GM21367 (cell line): ENCODE measurements around the gene SCFD2.
"Not testable (repeated sequence)": the region's sequence is repeated elsewhere in the genome, so short reads cannot be mapped to it uniquely, and the experiment has no call there.

Experiments
- ATAC-seq: cut with Tn5 transposase; IDR thresholded peaks from one replicate; pipeline ENCODE4 v1.9.1; 2021; ENCODE audit not compliant: unreplicated experiment

SCFD2 gene

DNA sequence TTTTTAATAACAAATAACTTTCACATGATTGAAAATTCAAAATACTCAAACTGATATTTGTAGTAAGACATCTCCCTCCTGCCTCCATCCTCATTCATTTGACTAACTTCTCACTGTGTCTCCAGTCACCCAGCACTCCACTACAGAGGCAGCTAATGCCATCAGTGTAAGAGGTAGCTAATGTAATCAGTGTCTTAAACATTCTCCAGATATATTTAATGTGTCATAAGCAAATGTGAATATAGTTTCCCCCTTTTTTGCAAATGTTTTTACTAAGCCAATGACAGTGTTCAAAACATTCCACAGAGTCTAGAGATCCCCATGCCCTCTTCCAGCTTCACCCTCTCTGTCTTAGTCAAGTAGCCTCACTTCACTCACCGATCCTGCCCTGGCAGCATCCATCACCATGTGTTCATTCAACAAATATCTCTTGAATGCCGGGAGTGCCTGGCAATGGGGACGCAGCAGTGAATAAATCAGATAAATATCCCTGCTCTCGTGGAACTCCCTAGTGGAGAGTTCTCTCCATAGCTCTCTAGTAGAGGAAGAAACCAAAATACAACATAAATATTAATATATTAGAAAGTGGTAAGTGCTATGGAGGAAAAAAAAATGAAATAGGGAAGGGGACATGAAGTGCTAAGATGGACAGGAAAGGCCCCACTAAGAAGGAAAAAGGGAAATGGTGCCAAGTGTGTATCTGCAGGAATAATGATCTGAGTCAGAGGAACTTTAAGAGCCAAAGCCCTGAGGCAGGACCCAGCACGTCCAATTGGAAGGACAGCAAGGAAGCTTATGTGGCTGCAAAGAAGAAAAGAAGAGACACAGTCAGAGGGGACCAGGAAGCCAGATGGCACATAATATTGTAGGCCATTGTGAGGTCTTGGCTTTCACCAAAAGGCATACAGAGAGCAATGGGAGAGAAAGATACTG lies 18.7 kb downstream of the SCFD2 start:
- no peak for ATAC-seq

DNA sequence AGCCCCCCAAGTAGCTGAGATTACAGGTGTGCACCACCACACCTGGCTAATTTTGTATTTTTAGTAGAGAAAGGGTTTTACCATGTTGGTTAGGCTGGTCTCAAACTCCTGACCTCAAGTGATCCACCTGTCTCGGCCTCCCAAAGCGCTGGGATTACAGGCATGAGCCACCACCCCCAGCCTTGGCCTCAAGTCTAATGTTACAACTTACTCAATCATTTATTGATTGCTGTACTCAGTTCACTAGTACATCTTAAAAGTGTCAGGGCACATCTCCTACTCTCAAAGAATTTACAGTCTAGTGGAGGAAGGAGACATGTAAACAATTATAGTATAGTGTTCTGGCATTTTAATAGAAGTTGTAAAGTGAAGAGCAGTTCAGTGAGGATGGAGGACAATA lies 19.5 kb downstream of the SCFD2 start:
- not testable (repeated sequence) for ATAC-seq

DNA sequence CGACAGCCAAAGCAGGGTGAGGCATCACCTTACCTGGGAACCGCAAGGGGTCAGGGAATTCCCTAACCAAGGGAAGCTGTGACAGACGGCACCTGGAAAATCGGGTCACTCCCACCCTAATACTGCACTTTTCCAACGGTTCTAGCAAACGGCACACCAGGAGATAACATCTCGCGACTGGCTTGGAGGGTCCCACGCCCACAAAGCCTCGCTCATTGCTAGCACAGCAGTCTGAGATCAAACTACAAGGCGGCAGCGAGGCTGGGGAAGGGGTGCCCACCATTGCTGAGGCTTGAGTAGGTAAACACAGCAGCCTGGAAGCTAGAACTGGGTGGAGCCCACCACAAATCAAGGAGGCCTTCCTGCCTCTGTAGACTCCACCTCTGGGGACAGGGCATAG lies 25.7 kb downstream of the SCFD2 start:
- not testable (repeated sequence) for ATAC-seq

DNA sequence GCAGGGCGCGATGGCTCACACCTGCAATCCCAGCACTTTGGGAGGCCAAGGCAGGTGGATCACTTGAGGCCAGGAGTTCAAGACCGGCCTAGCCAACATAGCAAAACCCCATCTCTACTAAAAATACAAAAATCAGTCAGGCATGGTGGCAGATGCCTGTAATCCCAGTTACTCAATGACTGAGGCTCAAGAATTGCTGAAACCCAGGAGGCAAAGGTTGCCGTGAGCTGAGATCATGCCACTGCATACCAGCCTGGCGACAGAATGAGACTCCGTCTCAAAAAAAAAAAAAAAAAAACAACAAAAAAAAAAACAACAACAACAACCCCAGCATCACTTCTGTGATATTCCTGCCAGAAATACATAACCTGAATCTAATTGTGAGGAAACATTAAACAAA lies 30.9 kb downstream of the SCFD2 start:
- not testable (repeated sequence) for ATAC-seq

DNA sequence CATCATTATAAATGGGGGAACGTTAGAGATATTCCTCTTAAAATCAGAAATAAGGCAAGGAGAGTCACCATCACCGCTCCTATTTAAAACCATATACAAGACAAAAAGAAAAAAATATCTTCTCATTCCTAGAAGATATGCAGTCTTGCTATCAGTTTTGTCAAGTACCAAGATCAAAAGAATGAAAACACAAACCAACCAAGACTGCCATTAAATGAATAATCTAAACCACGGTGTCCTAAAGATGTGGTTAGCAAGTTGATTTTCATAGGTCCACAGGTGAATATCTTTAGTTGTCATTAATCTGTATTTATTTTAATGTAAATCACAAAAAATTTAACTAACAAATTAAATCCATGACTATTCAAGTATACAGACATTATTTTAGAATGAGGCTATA lies 39.3 kb downstream of the SCFD2 start:
- ATAC-seq: no peak

DNA sequence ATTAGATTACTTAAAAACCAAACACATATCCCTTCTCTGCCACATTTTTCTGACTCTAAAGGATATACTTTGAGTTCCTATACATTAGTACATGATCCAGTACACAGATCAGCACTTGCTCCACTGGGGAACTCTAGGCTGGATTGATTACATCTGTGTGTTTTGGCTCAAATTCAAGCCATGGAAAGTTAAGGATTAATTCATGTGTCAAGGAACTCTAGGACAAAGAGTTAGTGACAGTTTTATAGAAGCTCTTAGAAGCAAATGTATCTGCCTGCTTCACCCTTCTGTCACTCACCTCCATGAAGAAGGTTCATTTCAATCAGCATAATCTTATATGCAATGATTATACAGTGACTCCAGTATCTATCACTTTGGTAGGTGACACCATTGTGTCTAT lies 43.2 kb downstream of the SCFD2 start:
- no peak for ATAC-seq

DNA sequence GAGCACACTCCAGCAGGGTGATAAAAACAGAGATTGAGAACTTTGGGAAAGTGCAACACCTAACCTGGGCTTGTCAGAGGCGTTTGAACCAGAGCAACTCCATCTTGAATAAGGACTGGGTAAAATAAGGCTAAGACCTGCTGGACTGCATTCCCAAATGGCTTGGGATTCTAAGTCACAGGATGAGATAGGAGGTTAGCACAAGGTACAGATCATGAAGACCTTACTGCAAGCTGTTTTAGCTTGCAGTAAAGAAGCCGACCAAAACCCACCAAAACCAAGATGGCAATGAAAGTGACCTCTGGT lies 43.9 kb downstream of the SCFD2 start:
- no peak for ATAC-seq

DNA sequence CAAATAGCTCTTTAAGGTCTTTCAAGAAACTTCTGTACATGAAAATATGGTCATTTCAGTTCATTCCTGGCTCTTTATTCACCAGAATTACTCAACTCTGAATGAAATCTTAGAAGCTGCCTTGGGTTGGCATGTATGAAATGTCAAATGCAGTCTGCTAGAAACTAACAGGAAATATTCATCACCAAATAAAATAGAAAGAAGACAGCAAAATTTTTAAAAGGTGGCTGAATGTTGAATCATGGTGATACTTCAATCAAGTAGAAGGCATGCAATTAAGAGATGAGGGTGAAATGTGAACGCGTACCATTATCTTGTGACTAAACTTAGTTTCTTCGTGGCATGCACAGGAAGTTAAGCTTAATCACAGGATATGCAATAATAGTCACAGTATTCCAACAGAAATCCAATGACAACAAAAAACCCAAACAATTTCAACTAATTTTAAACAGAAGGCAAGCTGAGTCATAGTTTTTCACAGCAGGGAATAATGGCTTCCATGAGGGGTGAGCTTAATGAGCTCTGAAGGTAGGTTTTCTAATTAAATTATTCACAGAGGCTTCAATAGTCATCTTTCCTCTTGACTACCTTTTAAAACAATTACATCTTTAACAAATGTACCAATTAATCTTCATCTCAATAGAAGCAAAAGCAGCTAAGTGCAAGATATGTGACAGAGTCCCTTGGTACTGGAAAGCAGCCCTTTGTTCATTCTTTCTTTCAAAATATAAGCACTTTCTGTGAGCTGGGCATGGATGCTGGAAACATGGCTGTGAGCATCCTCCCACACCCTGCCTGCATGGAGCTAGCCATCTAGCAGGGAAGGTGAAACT lies 44.5 kb downstream of the SCFD2 start:
- no peak for ATAC-seq

DNA sequence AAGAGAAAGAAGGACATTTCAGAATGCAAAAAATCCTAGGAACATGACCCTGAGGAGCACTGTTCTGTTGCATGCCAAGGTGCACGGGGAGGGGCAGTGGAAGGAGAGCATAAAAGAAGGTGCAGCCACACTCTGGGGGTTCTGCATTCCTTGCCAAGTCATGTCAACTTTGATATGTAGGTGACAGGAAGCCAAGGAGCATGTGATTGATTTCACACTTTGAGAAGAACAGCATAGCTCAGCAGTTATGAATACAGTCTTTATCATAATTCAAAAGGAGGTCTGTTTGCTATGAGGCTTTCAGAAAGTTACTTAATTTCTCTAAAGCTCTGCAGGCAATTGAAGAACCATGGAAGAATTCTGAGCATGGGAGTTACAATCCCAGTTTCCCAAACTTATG lies 50.6 kb downstream of the SCFD2 start:
- no peak for ATAC-seq

DNA sequence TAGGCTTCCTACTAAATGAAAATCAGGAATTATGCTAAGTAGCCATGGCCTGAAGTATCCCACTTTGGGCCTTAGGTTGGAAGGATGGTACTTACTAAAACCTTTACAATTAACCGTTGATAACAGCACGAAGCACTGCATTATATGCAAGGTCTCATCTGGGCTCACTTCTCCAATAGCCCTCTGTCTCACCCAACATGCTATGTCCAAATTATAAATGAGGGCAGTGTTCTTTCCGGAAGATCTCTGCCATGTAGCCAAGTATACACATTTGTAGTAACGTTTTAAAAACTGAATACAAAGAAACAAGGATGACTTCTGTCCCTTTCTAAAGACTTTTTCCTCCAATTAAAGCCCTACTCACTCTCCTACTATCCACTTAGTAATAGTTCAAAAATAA lies 51.6 kb downstream of the SCFD2 start:
- ATAC-seq: no peak

DNA sequence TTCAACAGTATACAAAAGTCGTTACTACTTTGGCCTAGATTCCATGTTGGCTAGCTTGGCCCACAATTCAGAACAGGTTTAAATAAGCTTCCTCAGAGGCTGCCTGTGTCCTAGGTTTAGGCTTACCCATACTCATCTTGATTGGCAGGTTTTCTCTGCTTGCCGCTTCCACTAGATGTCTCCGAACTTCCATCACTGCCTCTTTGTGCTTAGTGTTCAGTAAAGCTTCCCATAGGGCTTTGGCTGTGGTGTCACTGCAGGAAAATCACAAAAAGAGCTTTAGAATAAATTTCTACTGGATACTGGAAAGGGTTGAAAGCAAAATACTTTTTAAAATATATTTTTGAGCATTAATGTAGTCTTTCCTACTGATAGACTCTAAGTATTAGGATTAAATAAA lies 52.4 kb downstream of the SCFD2 start:
- no peak for ATAC-seq

DNA sequence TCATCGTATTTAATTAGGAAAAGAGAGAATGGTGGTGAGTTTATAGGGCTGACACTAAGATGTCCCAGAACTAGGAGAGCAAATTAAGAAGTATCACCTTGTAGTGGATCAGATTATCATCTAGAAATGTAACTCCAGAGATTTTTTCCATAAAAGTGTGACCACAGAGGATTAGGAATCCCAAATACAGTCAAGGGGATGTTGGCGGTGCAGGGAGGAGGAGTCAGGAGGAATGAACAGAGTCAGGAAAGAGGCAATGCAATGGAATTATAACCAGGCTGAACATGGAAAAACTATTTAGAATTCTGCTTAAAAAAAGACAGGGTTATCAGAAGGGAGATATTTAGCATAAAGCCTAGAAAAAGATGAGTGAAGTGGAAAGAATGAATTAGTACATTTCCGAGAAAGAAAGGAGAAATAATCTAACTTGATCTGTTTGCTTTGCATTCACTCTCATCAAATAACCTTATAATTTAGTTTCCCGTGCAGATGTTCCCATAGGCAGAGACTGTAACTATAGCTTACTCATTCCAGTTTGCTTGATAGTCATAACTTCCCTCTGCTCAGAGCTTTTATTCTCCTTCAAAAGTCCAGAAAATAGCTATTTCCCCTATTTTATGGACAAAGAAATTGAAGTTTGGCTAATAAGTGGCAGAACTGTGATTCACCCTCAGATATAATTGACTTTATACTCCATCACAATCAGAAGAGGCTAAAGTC lies 56.4 kb downstream of the SCFD2 start:
- ATAC-seq: no peak

DNA sequence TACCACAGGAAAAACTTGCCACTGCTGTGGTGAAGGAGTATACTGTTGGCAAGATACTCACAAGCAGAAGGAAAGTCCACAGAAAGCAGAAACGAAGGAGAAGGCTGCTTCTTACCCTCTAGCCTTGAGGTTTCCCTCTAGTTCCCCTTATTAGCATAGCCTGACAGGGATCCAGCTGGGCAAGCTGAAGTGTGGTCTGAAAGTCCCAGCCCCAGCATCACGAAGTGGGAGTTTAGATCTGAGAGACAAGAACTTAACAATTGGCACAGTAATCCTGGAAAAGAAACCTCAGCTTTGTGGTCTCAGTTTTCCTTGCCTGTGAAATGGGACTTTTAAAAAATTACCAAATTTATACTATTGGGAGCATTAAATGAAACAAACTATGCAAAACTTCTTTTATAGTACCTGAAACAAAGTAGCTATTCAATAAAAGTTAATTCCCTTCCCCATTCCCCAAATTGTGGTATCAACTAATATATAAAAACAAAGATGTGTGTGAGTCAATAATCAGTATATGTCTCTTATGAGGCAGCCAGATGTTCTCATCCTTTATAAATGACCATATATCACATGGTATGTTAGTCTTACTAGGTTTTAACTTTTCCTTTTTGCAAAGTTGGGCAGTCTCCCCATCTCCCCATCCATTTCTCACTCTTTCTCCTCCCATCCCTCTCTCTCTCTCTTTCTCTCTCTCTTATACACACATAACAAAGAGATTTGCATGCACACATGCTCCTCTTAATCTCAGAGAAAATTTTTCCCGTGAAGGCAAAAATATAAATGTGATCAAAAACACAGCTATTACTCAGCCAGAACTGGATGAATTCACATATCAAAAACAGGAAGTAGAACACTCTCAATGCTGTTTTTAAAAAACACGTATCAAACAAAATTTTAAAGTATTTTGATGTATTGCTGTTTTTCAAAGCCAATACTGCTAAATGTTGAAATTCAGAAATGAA lies 57.8 kb downstream of the SCFD2 start:
- ATAC-seq: no peak

DNA sequence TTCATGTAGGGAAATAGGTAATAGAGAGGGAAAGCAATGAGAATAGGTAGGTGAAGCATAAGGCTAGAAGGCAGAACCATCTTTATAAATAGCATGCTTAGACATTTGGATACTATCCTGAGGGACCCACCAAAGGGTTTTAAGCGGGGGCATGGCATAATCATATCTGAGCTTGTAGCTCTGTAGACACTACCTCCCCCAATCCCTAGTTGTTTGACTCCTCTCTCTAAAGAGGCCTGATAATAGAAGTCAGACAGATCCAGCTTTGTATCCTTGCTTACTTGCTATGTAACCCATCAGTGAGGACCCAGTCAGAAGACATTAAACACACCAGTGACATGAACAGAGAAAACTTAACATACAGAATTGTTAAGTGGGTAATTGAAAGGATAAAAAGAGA lies 58.7 kb downstream of the SCFD2 start:
- no peak for ATAC-seq

DNA sequence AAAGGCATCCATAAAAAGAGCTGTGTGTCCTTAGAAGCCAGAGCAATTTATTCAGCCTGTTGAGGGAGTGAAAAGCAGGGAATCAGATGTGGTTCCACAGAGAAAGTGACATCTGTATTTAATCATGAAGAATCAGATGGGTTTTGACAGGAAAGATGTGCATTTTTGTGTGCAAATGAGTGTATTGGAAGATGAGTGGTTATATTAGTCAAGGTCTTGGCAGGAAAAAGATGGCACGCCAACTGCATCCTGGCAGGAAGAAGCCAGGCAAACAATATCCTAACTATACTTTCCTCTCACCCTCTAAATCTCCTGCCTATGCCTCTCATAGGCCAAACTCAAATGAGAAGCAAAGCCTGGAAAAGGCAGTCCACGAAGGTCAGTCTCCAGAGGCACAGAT lies 59.1 kb downstream of the SCFD2 start:
- ATAC-seq: no peak

DNA sequence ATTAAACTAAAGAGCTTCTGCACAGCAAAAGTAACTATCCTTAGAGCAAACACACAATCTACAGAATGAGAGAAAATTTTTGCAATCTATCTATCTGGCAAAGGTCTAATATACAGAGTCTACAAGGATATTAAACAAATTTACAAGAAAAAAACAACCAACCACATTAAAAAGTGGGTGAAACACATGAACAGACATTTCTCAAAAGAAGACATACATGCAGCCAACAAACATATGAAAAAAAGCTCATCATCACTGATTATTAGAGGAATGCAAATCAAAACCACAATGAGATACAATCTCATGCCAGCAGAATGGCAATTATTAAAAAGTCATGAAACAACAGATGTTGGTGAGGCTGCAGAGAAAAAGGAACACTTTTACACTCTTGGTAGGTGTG lies 73.7 kb downstream of the SCFD2 start:
- not testable (repeated sequence) for ATAC-seq

DNA sequence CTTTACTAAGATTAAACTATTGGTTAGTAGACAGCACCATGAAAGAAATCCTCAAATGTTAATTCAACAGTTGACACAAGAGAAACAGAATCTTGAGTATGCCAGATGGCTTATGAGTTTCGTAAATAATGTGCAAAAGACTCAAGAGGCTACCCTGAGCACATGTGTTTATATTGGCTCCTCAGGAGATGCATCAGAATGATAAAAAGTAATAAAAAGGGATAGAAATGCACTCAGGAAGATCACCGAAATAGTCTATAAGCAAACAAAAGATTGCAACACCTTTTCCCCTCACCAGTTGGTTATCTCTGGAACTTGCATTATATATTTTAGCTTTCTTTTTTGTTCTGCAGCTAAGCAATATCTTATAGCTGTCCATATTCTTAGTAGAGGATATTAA lies 84.4 kb downstream of the SCFD2 start:
- ATAC-seq: no peak

DNA sequence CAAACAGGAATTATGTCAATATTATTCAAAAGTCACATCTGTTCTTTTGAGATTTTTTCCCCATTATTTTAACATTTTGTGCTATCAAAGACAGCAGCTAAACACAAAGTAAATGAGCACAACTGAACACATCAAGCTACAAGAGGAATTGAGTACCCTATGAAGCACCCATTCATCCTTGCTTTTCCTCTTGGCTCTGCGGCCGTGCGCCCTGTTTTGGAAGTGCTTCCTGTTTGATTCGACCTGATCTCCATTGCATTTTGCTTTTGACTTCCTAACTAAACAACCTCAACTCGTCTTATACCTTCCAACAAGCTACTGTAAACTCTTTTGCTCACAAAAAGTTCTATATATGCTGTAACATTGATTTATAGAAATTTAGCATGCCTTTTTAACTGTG lies 85.0 kb downstream of the SCFD2 start:
- no peak for ATAC-seq

DNA sequence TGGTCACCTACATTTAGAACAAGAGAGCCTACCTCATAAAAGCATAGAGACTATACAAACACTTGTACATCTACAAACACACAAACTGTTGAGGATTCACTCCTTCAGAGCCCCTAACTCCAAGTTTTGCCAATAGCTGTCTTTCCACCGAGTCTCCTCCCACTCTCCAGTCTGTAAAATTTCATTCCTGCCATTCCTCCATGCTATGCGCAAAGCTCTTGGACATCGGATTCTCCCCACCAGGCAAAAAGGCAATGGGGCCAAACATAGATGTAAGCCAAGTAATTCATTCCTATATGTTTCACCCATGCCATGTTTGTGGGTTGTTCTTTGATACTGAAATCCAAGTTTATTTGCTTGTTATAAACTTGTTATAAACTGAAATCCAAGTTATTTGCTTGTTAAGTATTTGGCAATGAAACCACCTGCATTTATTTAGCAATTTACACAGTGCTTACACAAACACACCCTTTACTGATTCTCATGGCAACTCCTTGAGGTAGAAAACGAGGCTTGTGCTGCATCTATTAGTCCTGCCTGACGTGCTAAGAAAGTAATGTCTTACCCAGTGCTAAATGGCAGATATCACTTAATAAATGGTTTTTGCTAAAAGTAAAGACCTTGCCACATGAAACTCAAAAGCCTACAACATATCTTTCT lies 91.1 kb downstream of the SCFD2 start:
- no peak for ATAC-seq

DNA sequence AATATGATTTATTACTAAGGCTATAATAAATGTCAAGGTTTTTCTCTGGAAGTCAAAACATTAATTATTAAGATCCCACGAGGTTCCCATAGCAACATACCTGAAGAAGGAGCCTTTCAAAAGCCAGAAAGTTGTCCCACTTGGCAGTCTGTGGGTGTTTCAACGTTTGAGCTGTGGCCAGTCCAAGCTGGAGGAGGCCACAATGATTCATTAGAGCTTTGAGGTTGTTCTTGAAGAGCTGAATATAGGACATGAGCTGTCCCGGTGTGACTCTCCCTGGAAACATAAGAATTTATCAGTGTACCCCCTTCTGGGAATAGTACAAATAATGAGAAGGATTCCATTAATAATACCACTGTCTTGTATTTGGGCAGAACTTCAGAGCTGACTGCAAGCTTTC lies 92.1 kb downstream of the SCFD2 start:
- ATAC-seq: no peak
